AG04449 (cell line): ENCODE results near the gene PSAP.

Experiments used
- CTCF ChIA-PET: fragments of 350-600 bp; formaldehyde crosslinking; extraction: SDS; loops from one replicate; lab custom pipeline; 2021; ENCODE audit warnings: antibody characterized with exemption; lab: Yijun Ruan, JAX
- POLR2A ChIA-PET: fragments of 400-600, 350-600 bp; formaldehyde crosslinking; extraction: SDS; loops from one replicate; lab custom pipeline; 2020; ENCODE audit warnings: antibody characterized with exemption, inconsistent platforms; lab: Yijun Ruan, JAX
- DNase-seq: peaks from one replicate; pipeline ENCODE4 v3.0.0-alpha.2; 2010; ENCODE audit warnings: low read depth, low spot score
- H3K4me3 ChIP-seq: 2 replicates; pipeline ENCODE4 v1.5.1; 2011; ENCODE audit warnings: low read depth, mild to moderate bottlenecking, control low read depth, low read length
- TF ChIP-seq, protein P1 (sequence below): IDR thresholded peaks from one replicate; pipeline ENCODE4 v1.5.1; 2011; ENCODE audit warnings: mild to moderate bottlenecking, moderate library complexity, low read length, control low read depth, inconsistent platforms; ENCODE audit not compliant: insufficient read depth; ENCODE audit errors: missing control alignments

PSAP gene

DNA sequence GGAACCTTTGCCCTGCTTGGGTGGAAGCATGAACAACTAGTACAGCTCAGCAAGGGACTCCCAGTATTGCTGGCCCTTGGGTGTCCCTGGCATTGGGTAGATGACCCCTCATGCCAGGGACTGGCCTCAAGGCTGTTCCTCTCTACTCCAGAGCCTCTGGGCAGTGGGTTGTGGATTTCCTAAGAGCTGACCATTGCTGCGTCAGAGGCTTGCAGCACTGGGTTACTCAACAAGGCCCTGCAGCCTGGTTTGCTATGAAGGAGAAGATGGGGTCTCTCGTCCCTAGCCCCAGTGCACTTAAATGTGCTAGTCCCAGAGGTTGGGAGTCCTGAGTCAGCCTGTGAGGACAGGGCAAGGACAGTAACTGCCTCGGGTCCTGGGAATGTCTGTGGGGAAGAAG is 80.3 kb downstream of the PSAP start:
- H3K4me3 ChIP-seq, result no peak overlapping the region
- TF ChIP-seq, protein P1, sequence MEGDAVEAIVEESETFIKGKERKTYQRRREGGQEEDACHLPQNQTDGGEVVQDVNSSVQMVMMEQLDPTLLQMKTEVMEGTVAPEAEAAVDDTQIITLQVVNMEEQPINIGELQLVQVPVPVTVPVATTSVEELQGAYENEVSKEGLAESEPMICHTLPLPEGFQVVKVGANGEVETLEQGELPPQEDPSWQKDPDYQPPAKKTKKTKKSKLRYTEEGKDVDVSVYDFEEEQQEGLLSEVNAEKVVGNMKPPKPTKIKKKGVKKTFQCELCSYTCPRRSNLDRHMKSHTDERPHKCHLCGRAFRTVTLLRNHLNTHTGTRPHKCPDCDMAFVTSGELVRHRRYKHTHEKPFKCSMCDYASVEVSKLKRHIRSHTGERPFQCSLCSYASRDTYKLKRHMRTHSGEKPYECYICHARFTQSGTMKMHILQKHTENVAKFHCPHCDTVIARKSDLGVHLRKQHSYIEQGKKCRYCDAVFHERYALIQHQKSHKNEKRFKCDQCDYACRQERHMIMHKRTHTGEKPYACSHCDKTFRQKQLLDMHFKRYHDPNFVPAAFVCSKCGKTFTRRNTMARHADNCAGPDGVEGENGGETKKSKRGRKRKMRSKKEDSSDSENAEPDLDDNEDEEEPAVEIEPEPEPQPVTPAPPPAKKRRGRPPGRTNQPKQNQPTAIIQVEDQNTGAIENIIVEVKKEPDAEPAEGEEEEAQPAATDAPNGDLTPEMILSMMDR, result no peak
- ChIA-PET POLR2A (no interaction called here), CTCF (interaction anchor here (1.1 to 4.9 kb wide), 2 partner anchors 13 to 41 kb away, joined by 3 to 34 read pairs; no protein-coding TSS in a partner anchor)
- DNase-seq, result no peak

DNA sequence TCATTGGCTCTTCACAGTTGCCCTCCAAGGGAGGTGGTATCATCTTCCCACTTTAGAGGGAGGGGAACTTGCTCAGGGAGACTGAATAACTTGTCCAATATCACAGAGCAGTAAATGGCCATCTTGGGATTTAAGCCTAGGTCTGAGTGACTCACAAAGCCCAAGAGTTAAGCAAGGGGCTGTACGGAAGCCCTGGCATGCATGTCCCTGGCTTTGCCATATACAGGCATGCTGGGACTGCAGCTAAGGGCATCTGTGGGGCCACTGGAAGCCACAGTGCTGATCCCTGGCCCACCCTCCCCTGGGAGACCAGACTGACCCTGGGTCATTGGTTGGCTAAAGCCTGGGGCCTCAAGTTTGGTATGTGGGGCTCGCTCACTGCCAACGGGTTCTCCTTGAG is 80.8 kb downstream of the PSAP start:
- ChIA-PET POLR2A (no interaction called here), CTCF (interaction anchor here (1.1 to 4.9 kb wide), 2 partner anchors 13 to 42 kb away, joined by 3 to 34 read pairs; no protein-coding TSS in a partner anchor)
- TF ChIP-seq, protein P1, result no peak
- no peak overlapping the region for H3K4me3 ChIP-seq
- no peak for DNase-seq

GRCh38 chr10:71769279-71769823 is 81.7 kb downstream of the PSAP start:
- TF ChIP-seq, protein P1, result no peak
- POLR2A ChIA-PET, result no interaction called here
- DNase-seq, result no peak
- no peak overlapping the region for H3K4me3 ChIP-seq
- CTCF ChIA-PET, result interaction anchor here (0.7 to 4.9 kb wide), 4 partner anchors 12 to 72 kb away, joined by 3 to 34 read pairs (median 4); no protein-coding TSS in a partner anchor

GRCh38 chr10:71767420-71768035 is 83.5 kb downstream of the PSAP start:
- DNase-seq, result no peak
- ChIA-PET CTCF (interaction anchor here (0.7 to 2.1 kb wide), 4 partner anchors 10 to 444 kb away, joined by 3 to 5 read pairs (median 4); no protein-coding TSS in a partner anchor), POLR2A (interaction anchor here (1.3 kb wide), 1 partner anchor 9 kb away, joined by 5 read pairs; no protein-coding TSS in a partner anchor)
- no peak overlapping the region for H3K4me3 ChIP-seq
- TF ChIP-seq, protein P1, result no peak

GRCh38 chr10:71766717-71767419 is 84.2 kb downstream of the PSAP start:
- ChIA-PET CTCF (interaction anchor here (0.7 to 1.4 kb wide), 6 partner anchors 9 to 444 kb away, joined by 3 to 5 read pairs (median 3); no protein-coding TSS in a partner anchor), POLR2A (interaction anchor here (0.6 to 1.3 kb wide), 3 partner anchors 8 to 524 kb away, joined by 3 to 5 read pairs (median 3); no protein-coding TSS in a partner anchor)
- TF ChIP-seq, protein P1, result no peak
- H3K4me3 ChIP-seq, result no peak overlapping the region
- DNase-seq, result peak; percentile 85
